Measurements from ENCODE around the gene PRDM12.

Gene PRDM12

DNA sequence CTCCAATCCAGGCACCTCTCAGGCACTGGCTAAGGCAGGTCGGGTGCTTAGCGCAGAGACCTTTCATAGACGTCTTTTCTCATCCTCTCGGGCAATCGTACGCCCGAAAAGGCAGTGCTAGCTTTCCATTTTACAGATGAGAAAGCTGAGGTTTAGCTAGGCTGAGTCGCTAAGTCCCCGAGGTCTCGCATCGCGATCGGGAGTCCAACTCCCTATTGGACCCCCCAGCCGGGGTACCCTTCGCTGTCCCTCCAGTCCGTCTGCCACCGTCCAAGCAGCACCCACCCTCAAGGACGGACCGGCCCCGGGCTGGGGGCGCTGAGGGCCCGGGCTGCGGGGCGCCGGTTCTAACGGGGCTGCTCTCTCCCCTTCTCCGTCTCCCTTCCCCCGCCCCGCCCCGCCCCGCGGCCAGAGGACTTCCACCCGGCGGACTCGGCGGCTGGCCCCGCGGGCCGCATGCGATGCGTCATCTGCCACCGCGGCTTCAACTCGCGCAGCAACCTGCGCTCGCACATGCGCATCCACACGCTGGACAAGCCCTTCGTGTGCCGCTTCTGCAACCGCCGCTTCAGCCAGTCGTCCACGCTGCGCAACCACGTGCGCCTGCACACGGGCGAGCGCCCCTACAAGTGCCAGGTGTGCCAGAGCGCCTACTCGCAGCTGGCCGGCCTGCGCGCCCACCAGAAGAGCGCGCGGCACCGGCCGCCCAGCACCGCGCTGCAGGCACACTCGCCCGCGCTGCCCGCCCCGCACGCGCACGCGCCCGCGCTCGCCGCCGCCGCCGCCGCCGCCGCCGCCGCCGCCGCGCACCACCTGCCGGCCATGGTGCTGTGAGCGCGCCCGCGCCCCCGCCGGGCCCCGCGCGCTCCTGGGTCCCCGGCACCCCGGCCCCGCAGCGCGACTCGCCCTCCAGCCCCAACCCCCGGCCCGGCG is 16.7 kb downstream of the PRDM12 start:
- TF ChIP-seq, protein P1, sequence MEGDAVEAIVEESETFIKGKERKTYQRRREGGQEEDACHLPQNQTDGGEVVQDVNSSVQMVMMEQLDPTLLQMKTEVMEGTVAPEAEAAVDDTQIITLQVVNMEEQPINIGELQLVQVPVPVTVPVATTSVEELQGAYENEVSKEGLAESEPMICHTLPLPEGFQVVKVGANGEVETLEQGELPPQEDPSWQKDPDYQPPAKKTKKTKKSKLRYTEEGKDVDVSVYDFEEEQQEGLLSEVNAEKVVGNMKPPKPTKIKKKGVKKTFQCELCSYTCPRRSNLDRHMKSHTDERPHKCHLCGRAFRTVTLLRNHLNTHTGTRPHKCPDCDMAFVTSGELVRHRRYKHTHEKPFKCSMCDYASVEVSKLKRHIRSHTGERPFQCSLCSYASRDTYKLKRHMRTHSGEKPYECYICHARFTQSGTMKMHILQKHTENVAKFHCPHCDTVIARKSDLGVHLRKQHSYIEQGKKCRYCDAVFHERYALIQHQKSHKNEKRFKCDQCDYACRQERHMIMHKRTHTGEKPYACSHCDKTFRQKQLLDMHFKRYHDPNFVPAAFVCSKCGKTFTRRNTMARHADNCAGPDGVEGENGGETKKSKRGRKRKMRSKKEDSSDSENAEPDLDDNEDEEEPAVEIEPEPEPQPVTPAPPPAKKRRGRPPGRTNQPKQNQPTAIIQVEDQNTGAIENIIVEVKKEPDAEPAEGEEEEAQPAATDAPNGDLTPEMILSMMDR (IDR thresholded peaks at IDR 0.05): no peak; the same call in 1 of the 2 replicates

DNA sequence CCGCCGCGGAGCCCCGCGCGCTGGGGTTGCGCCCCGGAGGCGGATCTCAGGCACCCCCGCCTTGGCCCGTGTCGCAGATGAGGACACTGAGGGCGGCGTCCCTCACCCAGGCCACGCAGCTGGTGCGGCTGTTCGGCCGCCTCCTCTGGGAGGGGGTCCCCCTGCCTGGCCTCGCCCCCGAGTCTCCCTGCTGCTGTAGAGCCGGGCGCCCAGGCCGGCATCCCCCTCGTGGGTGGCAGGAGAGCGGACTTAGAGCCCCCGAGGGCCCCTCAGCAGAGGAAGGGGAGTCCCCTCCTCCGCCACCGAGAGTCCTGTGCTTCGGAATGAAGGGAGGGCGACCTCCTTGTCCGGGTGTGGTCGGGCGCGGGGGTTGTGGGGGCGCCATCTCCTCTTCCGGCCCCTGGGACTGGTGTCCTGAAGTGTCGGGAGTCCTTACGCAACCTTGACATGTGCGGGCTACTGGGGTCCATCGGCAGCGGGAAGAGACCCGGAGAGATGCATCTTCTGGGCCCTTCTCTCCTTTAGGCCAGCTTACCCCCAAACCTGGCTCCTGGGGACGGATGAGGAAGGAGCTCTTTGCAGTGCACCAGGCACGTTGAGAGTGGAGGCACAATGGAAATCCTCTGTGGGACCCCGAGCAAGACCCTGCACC is 17.5 kb downstream of the PRDM12 start:
- TF ChIP-seq, protein P1 (IDR thresholded peaks at IDR 0.05): no peak

GRCh38 chr9:130682421-130683121 is 18.2 kb downstream of the PRDM12 start:
- TF ChIP-seq, protein P1 (IDR thresholded peaks at IDR 0.05): peak; percentile 81

- TF ChIP-seq, protein P1 (IDR thresholded peaks at IDR 0.05): no peak
Measured at GRCh38 chr9:130685104-130685503, 20.7 kb downstream of the PRDM12 start.

- TF ChIP-seq, protein P1 (IDR thresholded peaks at IDR 0.05): no peak
Measured at GRCh38 chr9:130687615-130688014, 23.2 kb downstream of the PRDM12 start.

DNA sequence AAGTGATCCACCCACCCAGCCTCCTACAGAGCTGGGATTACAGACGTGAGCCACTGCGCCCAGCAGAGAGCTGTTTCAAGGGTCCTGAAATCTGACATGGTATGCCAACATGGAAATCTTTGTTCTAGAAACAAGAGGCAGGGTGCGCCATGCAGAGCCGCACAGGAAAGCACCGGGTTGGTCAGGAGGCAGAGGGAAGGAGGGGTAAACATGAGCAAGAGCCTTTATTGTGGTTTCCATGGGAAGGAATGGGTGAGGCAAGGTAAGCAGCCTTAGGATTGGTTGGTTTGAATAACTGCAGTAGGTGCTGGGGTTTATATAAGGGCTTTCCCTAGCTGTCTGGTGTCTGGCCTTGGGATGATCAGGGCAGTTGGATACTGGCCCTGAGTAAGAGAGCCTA is 23.7 kb downstream of the PRDM12 start:
- TF ChIP-seq, protein P1 (IDR thresholded peaks at IDR 0.05): no peak

GRCh38 chr9:130689572-130689936 is 25.2 kb downstream of the PRDM12 start:
- TF ChIP-seq, protein P1 (IDR thresholded peaks at IDR 0.05): no peak
